Heart left ventricle (tissue), 13 donors: ENCODE measurements around the gene CACNA2D3.
"Not testable (repeated sequence)": the region's sequence is repeated elsewhere in the genome, so short reads cannot be mapped to it uniquely, and the experiment has no call there.

Experiments
- POLR2A ChIP-seq, 2 donors: fragments of 450-650 bp; IDR thresholded peaks; one replicate each; pipeline ENCODE4 v1.6.1; 2017; ENCODE audit warnings: antibody characterized with exemption in 2 of 2, mild to moderate bottlenecking in 2 of 2, moderate library complexity in 2 of 2
- TF ChIP-seq, protein P1 (sequence below), 12 donors: fragments of 200-600 bp; sonication (generic) in 4 of 12; IDR thresholded peaks; one replicate each; pipeline versions ENCODE4 v1.5.0 to v1.8.0; 2018 to 2022; ENCODE audit warnings: antibody characterized with exemption in 12 of 12, mild to moderate bottlenecking in 5 of 12
- donor health status: ischemic (EF 13 %, LVEDD 7.1; RV severe dilation, severe dysfunction).
- donor health status: DM: no; HTN: yes; CAD: no.
- donor health status: DM: no; HTN: no; CAD: no.
- donor health status: ischemic (EF 25% LVEDD 6.9; RV normal size, moderate dysfunction).
- donor health status: ischemic (EF 25% LVEDD 5.7; RV mildly dilated, moderate dysfunction).
- donor health status: ischemic (EF 35%, LVEDD 5.7; RV mildly dilated, moderate dysfunction).
- donor health status: nonischemic (EF 11% LVEDD 7.7; RV severe dilation, severe dysfunction).
- donor health status: DM: yes; HTN: yes; CAD: no.
- donor health status: PGD.
- donor health status: ischemic (EF 29% LVEDD 5.4; RV normal size, mild dysfunction).
- donor health status: nonischemic (EF 23%, LVEDD 6.1; RV moderate dilation, normal function).

DNA sequence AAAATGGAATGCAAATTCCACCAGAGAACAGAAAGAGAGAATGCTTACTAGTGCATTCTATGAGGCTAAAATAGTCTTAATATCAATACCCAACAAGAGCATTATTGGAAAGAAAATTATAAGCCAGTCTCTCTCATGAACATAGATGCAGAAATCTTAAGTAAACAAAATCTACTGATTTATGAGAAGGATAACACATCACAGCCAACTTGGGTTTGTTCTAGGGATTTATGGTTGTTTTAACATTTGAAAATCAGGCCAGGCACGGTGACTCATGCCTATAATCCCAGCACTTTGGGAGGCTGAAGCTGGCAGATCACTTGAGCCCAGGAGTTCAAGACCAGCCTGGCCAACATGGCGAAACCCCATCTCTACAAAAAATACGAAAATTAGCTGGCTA, 989.6 kb downstream of the CACNA2D3 start:
- TF ChIP-seq, protein P1, sequence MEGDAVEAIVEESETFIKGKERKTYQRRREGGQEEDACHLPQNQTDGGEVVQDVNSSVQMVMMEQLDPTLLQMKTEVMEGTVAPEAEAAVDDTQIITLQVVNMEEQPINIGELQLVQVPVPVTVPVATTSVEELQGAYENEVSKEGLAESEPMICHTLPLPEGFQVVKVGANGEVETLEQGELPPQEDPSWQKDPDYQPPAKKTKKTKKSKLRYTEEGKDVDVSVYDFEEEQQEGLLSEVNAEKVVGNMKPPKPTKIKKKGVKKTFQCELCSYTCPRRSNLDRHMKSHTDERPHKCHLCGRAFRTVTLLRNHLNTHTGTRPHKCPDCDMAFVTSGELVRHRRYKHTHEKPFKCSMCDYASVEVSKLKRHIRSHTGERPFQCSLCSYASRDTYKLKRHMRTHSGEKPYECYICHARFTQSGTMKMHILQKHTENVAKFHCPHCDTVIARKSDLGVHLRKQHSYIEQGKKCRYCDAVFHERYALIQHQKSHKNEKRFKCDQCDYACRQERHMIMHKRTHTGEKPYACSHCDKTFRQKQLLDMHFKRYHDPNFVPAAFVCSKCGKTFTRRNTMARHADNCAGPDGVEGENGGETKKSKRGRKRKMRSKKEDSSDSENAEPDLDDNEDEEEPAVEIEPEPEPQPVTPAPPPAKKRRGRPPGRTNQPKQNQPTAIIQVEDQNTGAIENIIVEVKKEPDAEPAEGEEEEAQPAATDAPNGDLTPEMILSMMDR (IDR thresholded peaks at IDR 0.05), result not testable (repeated sequence)
- TF ChIP-seq POLR2A (IDR thresholded peaks at IDR 0.05), result not testable (repeated sequence)
